T-cell (primary cell): Measurements from ENCODE around the gene NRG3. TPM values are rescaled to one million over a fixed set of nuclear protein-coding genes. Genes with fewer than 3 reads are reported as not detected.

Source experiments
- ATAC-seq, 4 experiments: fragments of 200-7000 bp in 3 of 4; fragments of 150-1000 bp in 1 of 4; cut with Tn5 transposase; replicated peaks in 1 of 4; 1 replicate in 3 of 4; 2 replicates in 1 of 4; pipeline ENCODE4 v1.10.0; 2021; ENCODE audit warnings: moderate library complexity in 3 of 4, mild to moderate bottlenecking in 2 of 4, moderate number of reproducible peaks in 1 of 4
- CTCF ChIA-PET, 2 donors: fragments of 300-600 bp; sonication (Branson Sonifier 250); formaldehyde crosslinking; loops; one replicate each; lab custom pipeline; 2022; ENCODE audit warnings: antibody characterized with exemption in 2 of 2; lab: Charles Lee
- POLR2A ChIA-PET, 2 donors: fragments of 300-600 bp; sonication (Branson Sonifier 250); formaldehyde crosslinking; loops; one replicate each; lab custom pipeline; 2022; ENCODE audit warnings: antibody characterized with exemption in 2 of 2; lab: Charles Lee
- DNase-seq, 35 experiments: peaks; one replicate each; pipeline versions ENCODE4 v3.0.0 to v3.0.0-alpha.2; 2013 to 2023
- H3K27ac ChIP-seq: one replicate; pipeline ENCODE4 v1.5.1; 2013; ENCODE audit warnings: low read length
- H3K27me3 ChIP-seq, 2 experiments: replicated peaks in 1 of 2; 1 replicate in 1 of 2; 2 replicates in 1 of 2; pipeline versions ENCODE4 v1.6.1 to v1.7.0; 2013; ENCODE audit warnings: low read length in 1 of 2, mixed read lengths in 1 of 2; ENCODE audit not compliant: control insufficient read depth in 2 of 2, insufficient read depth in 2 of 2; ENCODE audit errors: extremely low read depth in 1 of 2
- H3K36me3 ChIP-seq, 2 donors: 1 replicate in 1 of 2; 2 replicates in 1 of 2; pipeline versions ENCODE4 v1.6.1 to v1.7.0; 2013; ENCODE audit warnings: low read length in 1 of 2; ENCODE audit not compliant: control insufficient read depth in 2 of 2, insufficient read depth in 1 of 2; ENCODE audit errors: extremely low read depth in 1 of 2
- H3K4me1 ChIP-seq, 2 experiments: 1 replicate in 1 of 2; 2 replicates in 1 of 2; pipeline versions ENCODE4 v1.6.1 to v1.7.0; 2013; ENCODE audit warnings: low read length in 2 of 2, mixed read lengths in 1 of 2; ENCODE audit not compliant: insufficient read depth in 2 of 2, control insufficient read depth in 1 of 2; ENCODE audit errors: extremely low read depth in 1 of 2
- H3K4me3 ChIP-seq, 2 donors: 1 replicate in 1 of 2; 2 replicates in 1 of 2; pipeline versions ENCODE4 v1.5.1 to v1.7.0; 2013; ENCODE audit warnings: mild to moderate bottlenecking in 2 of 2, low read length in 1 of 2, moderate library complexity in 1 of 2; ENCODE audit not compliant: control insufficient read depth in 1 of 2; ENCODE audit errors: extremely low read depth in 1 of 2
- H3K9me3 ChIP-seq: 2 replicates; pipeline ENCODE4 v1.7.0; 2013
- H3K27ac Mint-ChIP-seq, 2 donors: one replicate each; pipeline ENCODE4 v1.8.0; 2020 to 2021; ENCODE audit warnings: mild to moderate bottlenecking in 2 of 2, mixed read lengths in 2 of 2
- H3K27me3 Mint-ChIP-seq, 2 donors: one replicate each; pipeline ENCODE4 v1.8.0; 2021 to 2022; ENCODE audit warnings: mixed read lengths in 2 of 2
- H3K36me3 Mint-ChIP-seq: one replicate; pipeline ENCODE4 v1.8.0; 2021; ENCODE audit warnings: mixed read lengths
- H3K4me1 Mint-ChIP-seq, 3 donors: one replicate each; pipeline ENCODE4 v1.8.0; 2020 to 2022; ENCODE audit warnings: mixed read lengths in 3 of 3, mild to moderate bottlenecking in 1 of 3
- H3K4me3 Mint-ChIP-seq, 3 donors: one replicate each; pipeline ENCODE4 v1.8.0; 2020 to 2022; ENCODE audit warnings: mild to moderate bottlenecking in 3 of 3, mixed read lengths in 3 of 3, moderate library complexity in 3 of 3
- H3K9me3 Mint-ChIP-seq, 3 donors: one replicate each; pipeline ENCODE4 v1.8.0; 2020 to 2022; ENCODE audit warnings: mixed read lengths in 3 of 3
- WGBS: methylation state at CpG from one replicate; pipeline ENCODE4 v1.1.5; 2013; ENCODE audit warnings: missing lambda C conversion rate; ENCODE audit not compliant: insufficient coverage; 5-methylcytosine and 5-hydroxymethylcytosine counted together
- total RNA-seq, 35 experiments: library from RNA in 6 of 35; stranded (reverse) in 6 of 35; fragments of 120-200 nt in 1 of 35; gene quantifications; one replicate each; pipeline versions ENCODE4 v1.2.1 to v1.2.4 and lab custom pipeline; 2013 to 2026

The NRG3 gene
- total RNA-seq, 5 donors from 2014 or later (not counting 1 experiment from before 2014, with no cell fraction given): 0.12 TPM; not detected in 4

- ATAC-seq (no peak), DNase-seq (no peak)
- H3K27ac ChIP-seq: no peak overlapping the region
- no peak overlapping the region for H3K4me3 Mint-ChIP-seq
- no peaks in the 10 kb centered on the region for H3K4me1 Mint-ChIP-seq
- no peaks in the 10 kb centered on the region for H3K27me3 ChIP-seq
- H3K36me3 ChIP-seq: no peaks in the 10 kb centered on the region
- H3K9me3 ChIP-seq: no peaks in the 10 kb centered on the region
- ChIA-PET POLR2A (no interaction called here), CTCF (interaction anchor here in 1 of 2 donors (0.5 kb wide), 1 partner anchor 96 kb away, joined by 5 read pairs; no protein-coding TSS in a partner anchor)
- no peaks in the 10 kb centered on the region for H3K4me1 ChIP-seq
- H3K4me3 ChIP-seq: no peak overlapping the region
- H3K27me3 Mint-ChIP-seq: no peaks in the 10 kb centered on the region
- H3K27ac Mint-ChIP-seq: no peak overlapping the region
- peaks cover 7 to 20% (median 8%) of the 10 kb centered on the region in 3 donors for H3K9me3 Mint-ChIP-seq
- WGBS: 67% methylated on average over 1 of the region's 3 CpGs
- no peaks in the 10 kb centered on the region for H3K36me3 Mint-ChIP-seq
Measured at GRCh38 chr10:82856957-82857613, 982.1 kb downstream of the NRG3 start.

- POLR2A ChIA-PET: no interaction called here
- no peak for DNase-seq
- no peak overlapping the region for H3K27ac ChIP-seq
- H3K9me3 ChIP-seq: no peaks in the 10 kb centered on the region
- H3K36me3 Mint-ChIP-seq: no peaks in the 10 kb centered on the region
- H3K27me3 ChIP-seq: no peaks in the 10 kb centered on the region
- no CpG with 5 or more reads among the region's 2 CpGs for WGBS
- H3K4me3 Mint-ChIP-seq: no peak overlapping the region
- no peaks in the 10 kb centered on the region for H3K4me1 ChIP-seq
- H3K27me3 Mint-ChIP-seq: no peaks in the 10 kb centered on the region
- CTCF ChIA-PET: no interaction called here
- H3K27ac Mint-ChIP-seq: no peak overlapping the region
- H3K36me3 ChIP-seq: no peaks in the 10 kb centered on the region
- H3K4me1 Mint-ChIP-seq: no peaks in the 10 kb centered on the region
- H3K9me3 Mint-ChIP-seq: peaks cover 7 to 17% (median 13%) of the 10 kb centered on the region in 3 donors
- ATAC-seq: no peak
- H3K4me3 ChIP-seq: no peak overlapping the region
Measured at GRCh38 chr10:82861889-82862288, 986.9 kb downstream of the NRG3 start.

DNA sequence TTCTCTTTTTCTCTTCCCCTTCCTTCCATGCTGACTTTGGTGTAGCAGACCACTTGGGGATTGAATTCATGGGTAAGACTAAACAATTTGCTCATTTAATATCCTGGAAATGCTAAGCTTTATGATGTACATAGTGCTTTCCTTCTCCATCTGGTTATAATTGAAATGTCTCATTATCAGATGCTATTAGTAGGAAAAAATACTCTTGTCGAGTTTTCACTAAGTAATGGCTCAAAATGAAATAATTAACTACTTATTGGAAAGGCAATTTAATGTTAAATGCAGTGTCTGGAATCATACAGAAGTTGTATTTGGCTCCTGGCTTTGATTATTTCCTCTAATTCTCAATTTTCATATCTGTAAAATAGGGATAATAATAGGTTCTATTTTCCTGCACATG, 990.4 kb downstream of the NRG3 start:
- H3K4me1 ChIP-seq: no peaks in the 10 kb centered on the region
- H3K9me3 Mint-ChIP-seq: peaks cover 7 to 13% (median 9%) of the 10 kb centered on the region in 3 donors
- no peak overlapping the region for H3K4me3 ChIP-seq
- H3K9me3 ChIP-seq: no peaks in the 10 kb centered on the region
- no peak overlapping the region for H3K27ac Mint-ChIP-seq
- no peak overlapping the region for H3K4me3 Mint-ChIP-seq
- H3K4me1 Mint-ChIP-seq: no peaks in the 10 kb centered on the region
- no peaks in the 10 kb centered on the region for H3K36me3 Mint-ChIP-seq
- H3K27ac ChIP-seq: no peak overlapping the region
- WGBS: no CpG with 5 or more reads among the region's 1 CpG
- DNase-seq (no peak), ATAC-seq (no peak)
- POLR2A ChIA-PET: interaction anchor here in 1 of 2 donors (0.6 kb wide), 1 partner anchor 141 kb away, joined by 3 read pairs; no protein-coding TSS in a partner anchor
- CTCF ChIA-PET: no interaction called here
- no peaks in the 10 kb centered on the region for H3K36me3 ChIP-seq
- no peaks in the 10 kb centered on the region for H3K27me3 ChIP-seq
- no peaks in the 10 kb centered on the region for H3K27me3 Mint-ChIP-seq

DNA sequence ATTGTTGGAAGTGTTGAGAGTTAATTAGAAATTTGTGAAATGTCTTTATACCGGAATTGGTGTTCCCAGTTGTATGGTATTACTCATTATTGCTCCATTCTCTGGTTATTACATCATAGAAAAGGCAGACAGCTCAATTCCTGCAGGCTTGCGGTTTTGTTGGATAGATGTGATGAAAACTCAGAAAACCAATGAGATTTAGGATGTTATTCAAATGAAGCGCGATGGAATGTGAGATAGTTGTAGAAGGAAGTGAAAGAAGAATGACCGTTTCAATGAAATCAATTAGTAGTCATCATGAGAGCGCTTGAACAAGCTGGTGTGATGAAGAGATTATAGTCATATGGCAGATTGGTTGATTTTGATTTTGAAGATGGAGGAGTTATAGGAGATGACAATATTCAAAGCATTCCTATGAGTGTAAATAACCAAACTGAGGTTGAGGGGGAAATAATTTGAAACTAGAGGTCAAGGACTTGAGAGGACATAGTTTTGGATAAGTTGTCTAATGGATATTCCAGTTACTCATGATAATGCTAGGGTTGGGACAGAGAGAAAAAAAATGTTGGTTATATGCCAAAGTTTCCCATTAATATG, 991.5 kb downstream of the NRG3 start:
- CTCF ChIA-PET: no interaction called here
- ATAC-seq (no peak), DNase-seq (no peak)
- no peaks in the 10 kb centered on the region for H3K4me1 Mint-ChIP-seq
- no peaks in the 10 kb centered on the region for H3K4me1 ChIP-seq
- peaks cover 7 to 13% (median 9%) of the 10 kb centered on the region in 3 donors for H3K9me3 Mint-ChIP-seq
- WGBS: 68% methylated on average over 5 of the region's 6 CpGs
- H3K9me3 ChIP-seq: no peaks in the 10 kb centered on the region
- H3K27me3 Mint-ChIP-seq: no peaks in the 10 kb centered on the region
- no peaks in the 10 kb centered on the region for H3K27me3 ChIP-seq
- no peaks in the 10 kb centered on the region for H3K36me3 Mint-ChIP-seq
- H3K27ac ChIP-seq: no peak overlapping the region
- POLR2A ChIA-PET: no interaction called here
- no peak overlapping the region for H3K4me3 ChIP-seq
- no peak overlapping the region for H3K27ac Mint-ChIP-seq
- H3K4me3 Mint-ChIP-seq: no peak overlapping the region
- H3K36me3 ChIP-seq: no peaks in the 10 kb centered on the region

GRCh38 chr10:82867056-82867455, 992.1 kb downstream of the NRG3 start:
- no CpG with 5 or more reads among the region's 3 CpGs for WGBS

GRCh38 chr10:82874671-82875070, 999.7 kb downstream of the NRG3 start:
- ATAC-seq: no peak
- ChIA-PET POLR2A (no interaction called here), CTCF (no interaction called here)
- Mint-ChIP-seq H3K27ac (no peak overlapping the region), H3K4me3 (no peak overlapping the region), H3K27me3 (no peaks in the 10 kb centered on the region), H3K36me3 (no peaks in the 10 kb centered on the region), H3K9me3 (peaks cover 0 to 7% (median 0%) of the 10 kb centered on the region in 3 donors), H3K4me1 (no peaks in the 10 kb centered on the region)
- Histone ChIP-seq H3K4me3 (no peak overlapping the region), H3K27me3 (no peaks in the 10 kb centered on the region), H3K4me1 (no peaks in the 10 kb centered on the region), H3K36me3 (no peaks in the 10 kb centered on the region), H3K27ac (no peak overlapping the region), H3K9me3 (no peaks in the 10 kb centered on the region)
- WGBS: no CpG with 5 or more reads among the region's 1 CpG
- DNase-seq: no peak

More at GRCh38 chr10:82867056-82867455, 992.1 kb downstream of the NRG3 start:
- POLR2A ChIA-PET: no interaction called here
- Histone ChIP-seq H3K9me3 (no peaks in the 10 kb centered on the region), H3K4me1 (no peaks in the 10 kb centered on the region), H3K4me3 (no peak overlapping the region), H3K27me3 (no peaks in the 10 kb centered on the region), H3K27ac (no peak overlapping the region), H3K36me3 (no peaks in the 10 kb centered on the region)
- H3K36me3 Mint-ChIP-seq: no peaks in the 10 kb centered on the region
- H3K4me3 Mint-ChIP-seq: no peak overlapping the region
- CTCF ChIA-PET: no interaction called here
- H3K4me1 Mint-ChIP-seq: no peaks in the 10 kb centered on the region
- H3K27me3 Mint-ChIP-seq: no peaks in the 10 kb centered on the region
- no peak for ATAC-seq
- peaks cover 7 to 13% (median 9%) of the 10 kb centered on the region in 3 donors for H3K9me3 Mint-ChIP-seq
- no peak overlapping the region for H3K27ac Mint-ChIP-seq
- DNase-seq: no peak
